Loucy (cell line): ENCODE measurements around the gene MKNK2.
"Not testable (repeated sequence)": the region's sequence is repeated elsewhere in the genome, so short reads cannot be mapped to it uniquely, and the experiment has no call there.

ENCODE experiments used
- H2AFZ ChIP-seq: fragments of 200-600 bp; sonication (generic); 2 replicates; pipeline ENCODE4 v1.6.0; 2016; ENCODE audit warnings: antibody characterized with exemption, mild to moderate bottlenecking, low read length, moderate library complexity
- H3F3A ChIP-seq: fragments of 200-600 bp; 2 replicates; pipeline ENCODE4 v1.6.0; 2016; ENCODE audit warnings: antibody characterized with exemption, low read depth, mild to moderate bottlenecking
- H3K27me3 ChIP-seq: fragments of 200-600 bp; sonication (generic); 2 replicates; pipeline ENCODE4 v1.6.1; 2014; ENCODE audit warnings: low read length, mild to moderate bottlenecking; ENCODE audit not compliant: insufficient read depth, poor library complexity, severe bottlenecking
- H3K36me3 ChIP-seq: fragments of 200-600 bp; sonication (generic); 2 replicates; pipeline ENCODE4 v1.6.1; 2016; ENCODE audit warnings: low read length; ENCODE audit not compliant: insufficient read depth
- H3K4me1 ChIP-seq: fragments of 200-600 bp; sonication (generic); 2 replicates; pipeline ENCODE4 v1.5.1; 2014; ENCODE audit warnings: low read length, mild to moderate bottlenecking; ENCODE audit not compliant: insufficient read depth, poor library complexity, severe bottlenecking
- H3K4me2 ChIP-seq: fragments of 200-600 bp; sonication (generic); 2 replicates; pipeline ENCODE4 v1.6.0; 2014; ENCODE audit warnings: antibody characterized with exemption, low read length, low read depth, mild to moderate bottlenecking; ENCODE audit not compliant: poor library complexity, severe bottlenecking
- H3K4me3 ChIP-seq: fragments of 200-600 bp; sonication (generic); 2 replicates; pipeline ENCODE4 v1.5.1; 2014; ENCODE audit warnings: low read length, mild to moderate bottlenecking, mixed read lengths; ENCODE audit not compliant: poor library complexity, severe bottlenecking
- H3K79me2 ChIP-seq: fragments of 200-600 bp; sonication (generic); 2 replicates; pipeline ENCODE4 v1.6.1; 2014; ENCODE audit warnings: low read length; ENCODE audit not compliant: insufficient read depth
- H3K9ac ChIP-seq: fragments of 200-600 bp; sonication (generic); 2 replicates; pipeline ENCODE4 v1.6.0; 2014; ENCODE audit warnings: mild to moderate bottlenecking, low read depth, low read length, moderate library complexity; ENCODE audit not compliant: poor library complexity, severe bottlenecking
- H3K9me2 ChIP-seq: fragments of 200-600 bp; sonication (generic); replicated peaks from 2 replicates; pipeline ENCODE4 v1.6.1; 2016; ENCODE audit warnings: low read depth, low read length, mixed read lengths
- H3K9me3 ChIP-seq: fragments of 200-600 bp; sonication (generic); 2 replicates; pipeline ENCODE4 v1.6.1; 2014; ENCODE audit warnings: mild to moderate bottlenecking, antibody characterized with exemption, low read length, low read depth; ENCODE audit not compliant: insufficient read depth
- H4K20me1 ChIP-seq: fragments of 200-600 bp; sonication (generic); 2 replicates; pipeline ENCODE4 v1.6.0; 2014; ENCODE audit warnings: antibody characterized with exemption, low read length, mild to moderate bottlenecking; ENCODE audit not compliant: insufficient read depth, poor library complexity, severe bottlenecking
- CTCF ChIP-seq: fragments of 200-600 bp; sonication (generic); conservative IDR thresholded peaks from 2 replicates; pipeline ENCODE4 v1.5.1; 2014; ENCODE audit warnings: mild to moderate bottlenecking, antibody characterized with exemption, low read length
- EZH2phosphoT487 ChIP-seq: fragments of 200-600 bp; IDR thresholded peaks from 2 replicates; pipeline ENCODE4 v1.6.1; 2018; ENCODE audit warnings: antibody characterized with exemption, mild to moderate bottlenecking, moderate library complexity, borderline replicate concordance

MKNK2 gene

DNA sequence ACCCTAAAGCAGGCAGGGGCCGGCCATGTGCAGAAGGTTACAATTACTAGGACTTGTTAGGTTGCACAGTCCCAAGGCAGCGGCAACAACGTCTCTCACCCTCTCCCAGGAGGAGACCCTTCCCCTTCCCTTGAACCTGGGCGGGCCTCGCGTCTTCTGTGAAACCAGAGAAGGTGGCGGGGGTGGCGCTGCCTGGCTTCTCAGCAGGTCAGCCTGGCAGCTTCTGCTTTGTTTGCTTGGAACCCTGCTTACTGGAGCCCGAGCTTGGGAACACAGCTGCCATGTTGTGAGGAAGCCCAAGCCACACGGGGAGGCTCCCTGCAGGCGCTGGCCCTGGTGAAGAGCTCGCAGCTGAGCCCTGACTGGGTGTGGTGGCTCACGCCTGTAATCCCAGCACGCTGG is 15.5 kb downstream of the MKNK2 start:
- Histone ChIP-seq H3K9me2 (no peaks in the 10 kb centered on the region), H3K4me2 (no peak overlapping the region), H3K79me2 (no peaks in the 10 kb centered on the region), H3K27me3 (no peaks in the 10 kb centered on the region), H3K9me3 (no peaks in the 10 kb centered on the region), H4K20me1 (peaks cover 3% of the 10 kb centered on the region), H3K4me3 (no peak overlapping the region), H3K9ac (no peak overlapping the region), H2AFZ (no peak overlapping the region), H3F3A (peaks cover 6% of the 10 kb centered on the region; the same call in 1 of the 2 replicates), H3K36me3 (peaks cover 9% of the 10 kb centered on the region; the same call in 1 of the 2 replicates), H3K4me1 (peaks cover 17% of the 10 kb centered on the region)
- TF ChIP-seq CTCF, result no peak
- TF ChIP-seq EZH2phosphoT487, result no peak

DNA sequence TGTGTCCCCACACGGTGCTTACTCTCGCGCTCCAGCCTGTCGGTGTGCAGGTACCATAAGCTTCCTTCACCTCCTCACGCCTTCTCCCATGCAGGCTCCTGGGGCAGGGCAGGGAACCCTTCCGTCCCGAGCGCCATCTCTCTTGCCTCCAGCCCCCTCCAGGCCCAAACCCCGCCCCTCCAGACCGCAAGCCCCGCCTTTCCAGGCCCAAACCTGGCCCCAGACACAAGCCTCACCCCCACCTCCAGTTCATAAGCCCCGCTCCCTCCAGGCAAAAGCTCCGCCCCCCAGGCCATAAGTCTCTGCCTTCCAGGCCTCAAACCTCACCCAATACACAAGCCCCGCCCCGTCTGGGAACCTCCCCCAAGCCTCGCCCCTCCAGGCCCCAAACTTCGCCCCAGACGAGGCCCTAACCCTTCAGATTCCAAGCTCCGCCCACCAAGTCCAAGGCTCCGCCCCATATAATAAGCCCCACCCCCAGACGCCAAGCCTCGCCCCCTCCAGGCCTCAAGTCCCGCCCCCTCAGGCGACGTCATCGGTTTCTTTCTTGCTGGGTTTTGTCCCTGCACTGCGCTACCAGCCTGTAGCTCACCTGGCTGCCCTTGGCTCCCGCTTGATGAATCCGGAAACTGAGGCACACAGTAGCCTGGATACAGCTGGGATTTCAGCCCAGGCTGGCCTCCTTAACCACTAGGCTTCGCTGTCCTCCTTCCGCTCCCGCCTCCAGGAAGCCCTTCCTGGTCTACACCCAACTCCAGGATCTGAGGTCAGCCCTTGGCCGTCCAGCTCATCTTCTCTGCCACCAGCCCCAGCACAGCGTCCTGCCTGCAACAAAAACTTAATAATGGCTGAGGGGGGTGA is 16.1 kb downstream of the MKNK2 start:
- TF ChIP-seq CTCF (no peak), EZH2phosphoT487 (no peak)
- no peaks in the 10 kb centered on the region for H3K9me3 ChIP-seq
- H2AFZ ChIP-seq, result no peak overlapping the region

DNA sequence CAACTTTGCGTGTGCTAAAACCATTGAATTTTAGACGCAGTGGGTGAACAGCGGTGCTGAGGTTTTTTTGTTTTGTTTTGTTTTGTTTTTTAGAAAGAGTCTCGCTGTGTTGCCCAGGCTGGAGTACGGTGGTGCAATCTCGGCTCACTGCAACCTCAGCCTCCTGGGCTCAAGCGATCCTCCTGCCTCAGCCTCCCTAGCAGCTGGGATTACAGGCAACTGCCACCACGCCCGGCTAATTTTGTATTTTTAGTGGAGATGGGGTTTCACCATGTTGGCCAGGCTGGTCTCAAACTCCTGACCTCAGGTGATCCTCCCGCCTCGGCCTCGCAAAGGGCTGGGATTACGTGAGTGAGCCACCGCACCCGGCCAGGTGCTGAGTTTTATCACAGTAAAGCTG is 16.8 kb downstream of the MKNK2 start:
- H3F3A ChIP-seq, H3K9ac ChIP-seq, H3K36me3 ChIP-seq, H3K9me2 ChIP-seq, H2AFZ ChIP-seq, H3K9me3 ChIP-seq, H3K79me2 ChIP-seq, H3K27me3 ChIP-seq, H3K4me3 ChIP-seq, H4K20me1 ChIP-seq, H3K4me2 ChIP-seq: not testable (repeated sequence)
- peaks cover 17% of the 10 kb centered on the region for H3K4me1 ChIP-seq

More for the DNA sequence above, 16.1 kb downstream of the MKNK2 start:
- no peaks in the 10 kb centered on the region for H3K79me2 ChIP-seq
- no peak overlapping the region for H3K9ac ChIP-seq
- no peak overlapping the region for H3K4me2 ChIP-seq
- H3K4me1 ChIP-seq, result peaks cover 17% of the 10 kb centered on the region
- no peaks in the 10 kb centered on the region for H3K27me3 ChIP-seq
- no peak overlapping the region for H3K4me3 ChIP-seq
- H3K36me3 ChIP-seq, result peaks cover 4% of the 10 kb centered on the region; the same call in 1 of the 2 replicates
- no peaks in the 10 kb centered on the region for H3K9me2 ChIP-seq
- H3F3A ChIP-seq, result peaks cover 6% of the 10 kb centered on the region; the same call in 1 of the 2 replicates
- peaks cover 3% of the 10 kb centered on the region for H4K20me1 ChIP-seq

- Histone ChIP-seq H3K36me3 (no peaks in the 10 kb centered on the region), H3K9ac (no peak overlapping the region), H3K4me2 (no peak overlapping the region), H2AFZ (no peak overlapping the region), H3K9me3 (no peaks in the 10 kb centered on the region), H3K27me3 (no peaks in the 10 kb centered on the region), H3K4me1 (peaks cover 17% of the 10 kb centered on the region), H4K20me1 (no peaks in the 10 kb centered on the region), H3K9me2 (no peaks in the 10 kb centered on the region), H3K4me3 (no peak overlapping the region), H3K79me2 (no peaks in the 10 kb centered on the region), H3F3A (peaks cover 6% of the 10 kb centered on the region; the same call in 1 of the 2 replicates)
- TF ChIP-seq CTCF (no peak), EZH2phosphoT487 (no peak)
Measured at GRCh38 chr19:2033825-2034159, 17.3 kb downstream of the MKNK2 start.
